ENCODE data around the gene GCHFR.

DNA sequence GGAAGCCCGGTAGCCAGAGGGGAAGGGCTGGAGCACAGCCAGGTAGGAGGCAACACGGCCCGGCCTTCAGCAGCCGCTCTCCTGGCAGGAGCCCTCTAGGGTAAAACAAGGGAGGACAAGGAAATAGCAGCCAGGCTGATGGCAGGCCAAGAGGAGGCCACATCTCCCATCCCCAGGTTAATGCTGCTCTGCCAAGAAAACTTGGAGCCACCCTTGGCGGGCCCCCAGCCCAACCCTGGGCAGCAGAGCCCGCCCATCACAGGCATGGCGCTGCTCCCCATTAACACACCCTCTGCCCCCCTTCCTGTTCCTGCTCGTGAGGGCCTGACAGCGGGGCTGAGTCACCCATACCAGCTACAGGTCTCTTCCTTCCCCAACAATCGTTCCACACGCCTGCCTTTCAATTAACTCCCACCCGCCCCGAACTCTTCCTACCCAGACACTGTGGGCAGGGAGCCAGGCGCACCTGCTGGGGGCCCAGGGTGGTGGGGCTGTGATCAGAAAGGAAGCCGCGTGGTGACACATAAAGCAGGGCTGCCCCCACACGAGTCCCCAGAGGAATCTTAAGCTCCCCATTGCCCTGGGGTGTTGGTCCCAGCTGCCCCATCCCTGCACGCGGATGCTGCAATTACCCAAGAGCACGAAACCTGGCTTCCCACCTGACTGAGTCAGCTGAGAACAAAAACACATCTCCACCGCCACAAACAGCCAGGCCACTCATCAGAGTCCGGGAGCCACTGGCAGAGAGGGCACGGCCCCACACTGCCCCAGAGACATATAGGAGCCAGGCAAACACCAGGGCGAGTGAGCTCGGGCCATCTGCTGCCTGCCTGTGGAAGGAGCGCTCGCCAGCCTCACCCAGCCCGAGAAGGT, 5.6 kb downstream of the GCHFR start, which contains the start of gene C15orf62:
- TF ChIP-seq ARNT (IDR thresholded peaks at IDR 0.05) (no peak), CTBP1 (IDR thresholded peaks at IDR 0.05; ENCODE audit: borderline replicate concordance) (no peak), BHLHE40 (IDR thresholded peaks at IDR 0.05; ENCODE audit: borderline replicate concordance) (no peak), ZNF384 (IDR thresholded peaks at IDR 0.05) (no peak), SP1 (IDR thresholded peaks at IDR 0.05) (no peak), FOXM1 (IDR thresholded peaks at IDR 0.05; ENCODE audit: borderline replicate concordance) (no peak)

Data from HEK293T (cell line).